ENCODE results near the gene RAB6D.
"Not testable (repeated sequence)": the region's sequence is repeated elsewhere in the genome, so short reads cannot be mapped to it uniquely, and the experiment has no call there.

DNA sequence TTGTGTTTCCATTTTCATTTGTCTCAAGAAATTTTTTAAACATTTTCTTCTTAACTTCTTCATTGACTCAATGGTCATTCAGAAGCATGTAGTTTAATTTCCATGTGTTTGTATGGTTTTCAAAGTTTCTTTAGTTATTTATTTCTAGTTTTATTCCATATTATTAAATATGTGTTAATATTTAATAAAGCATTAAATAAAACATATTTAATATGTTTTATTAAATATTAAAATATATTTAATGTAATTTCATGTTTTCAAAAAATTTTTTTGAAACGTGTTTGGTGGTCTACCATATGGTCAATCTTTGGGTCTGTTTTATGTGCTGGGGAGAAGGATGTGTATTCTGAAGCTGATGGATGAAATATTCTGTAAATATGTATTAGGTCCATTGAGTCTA, 32.2 kb upstream of the RAB6D start:
- TF ChIP-seq MED1 (CRISPR knock-in tag; IDR thresholded peaks at IDR 0.05); EP300 (IDR thresholded peaks at IDR 0.05; ENCODE audit: low read depth in 2 of 2, low read length in 2 of 2); EP300 (CRISPR knock-in tag; IDR thresholded peaks at IDR 0.05; ENCODE audit: borderline replicate concordance); ZNF354B (CRISPR knock-in tag; IDR thresholded peaks at IDR 0.05); EZH2 (conservative IDR thresholded peaks at IDR 0.05; ENCODE audit: low read depth, low read length); ARID2 (CRISPR knock-in tag; IDR thresholded peaks at IDR 0.05; ENCODE audit: borderline replicate concordance): not testable (repeated sequence)
